Mucosa of stomach (tissue), 1 donor: ENCODE measurements around the gene G3BP1.

Source experiments
- H3K27me3 ChIP-seq: one replicate; pipeline ENCODE4 v1.7.0; 2013; ENCODE audit warnings: mild to moderate bottlenecking, low read length; ENCODE audit not compliant: control insufficient read depth, insufficient read depth
- H3K36me3 ChIP-seq: one replicate; pipeline ENCODE4 v1.7.0; 2013; ENCODE audit warnings: low read length; ENCODE audit not compliant: control insufficient read depth, insufficient read depth
- H3K4me1 ChIP-seq: one replicate; pipeline ENCODE4 v1.7.0; 2013; ENCODE audit warnings: mild to moderate bottlenecking, low read length; ENCODE audit not compliant: control insufficient read depth, insufficient read depth
- H3K4me3 ChIP-seq: one replicate; pipeline ENCODE4 v1.7.0; 2013; ENCODE audit warnings: low read length
- H3K9ac ChIP-seq: one replicate; pipeline ENCODE4 v1.7.0; 2013; ENCODE audit warnings: mild to moderate bottlenecking, low read length, moderate library complexity
- H3K9me3 ChIP-seq: one replicate; pipeline ENCODE4 v1.7.0; 2013; ENCODE audit warnings: mild to moderate bottlenecking, low read length, moderate library complexity; ENCODE audit not compliant: control insufficient read depth
- donor health status: Pancreatic carcinoma.

G3BP1 gene

GRCh38 chr5:151740336-151740942 lies 31.3 kb upstream of the G3BP1 start:
- no peak overlapping the region for H3K9ac ChIP-seq
- H3K4me3 ChIP-seq: no peak overlapping the region
- H3K4me1 ChIP-seq: peaks cover 14% of the 10 kb centered on the region
- H3K9me3 ChIP-seq: no peaks in the 10 kb centered on the region
- no peaks in the 10 kb centered on the region for H3K36me3 ChIP-seq
- H3K27me3 ChIP-seq: no peaks in the 10 kb centered on the region

- no peak overlapping the region for H3K9ac ChIP-seq
- H3K27me3 ChIP-seq: no peaks in the 10 kb centered on the region
- no peaks in the 10 kb centered on the region for H3K36me3 ChIP-seq
- H3K9me3 ChIP-seq: no peaks in the 10 kb centered on the region
- H3K4me1 ChIP-seq: peaks cover 14% of the 10 kb centered on the region
- H3K4me3 ChIP-seq: no peak overlapping the region
These were observed 30.8 kb upstream of the G3BP1 start for GRCh38 chr5:151740958-151741373.

DNA sequence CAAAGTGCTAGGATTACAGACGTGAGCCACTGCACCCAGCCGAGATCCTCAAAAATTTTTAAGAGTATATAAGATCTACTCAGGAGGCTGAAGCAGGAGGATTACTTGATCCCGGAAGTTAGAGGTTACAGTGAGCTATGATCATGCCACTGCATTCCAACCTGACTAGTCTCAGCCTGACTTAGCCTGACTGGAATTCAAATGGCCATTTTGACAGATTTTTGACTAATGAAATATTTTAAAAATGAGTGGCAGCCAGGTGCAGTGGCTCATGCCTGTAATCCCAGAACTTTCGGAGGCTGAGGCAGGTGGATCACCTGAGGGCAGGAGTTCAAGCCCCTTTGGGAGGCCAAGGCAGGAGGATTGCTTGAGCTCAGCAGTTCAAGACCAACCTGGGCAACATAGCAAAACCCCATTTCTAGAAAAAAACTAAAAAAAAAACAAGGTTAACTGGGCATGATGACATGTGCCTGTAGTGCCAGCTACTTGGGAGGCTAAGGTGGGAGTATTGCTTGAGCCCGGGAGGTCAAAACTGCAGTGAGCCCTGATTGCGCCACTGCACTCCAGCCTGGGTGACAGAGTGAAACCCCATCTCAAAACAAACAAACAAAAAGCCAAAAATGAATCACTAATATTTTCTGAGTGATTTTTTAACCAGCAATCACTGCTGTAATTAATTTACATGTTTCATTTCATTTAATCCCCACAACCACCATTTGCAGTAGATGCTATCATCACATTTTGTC lies 29.9 kb upstream of the G3BP1 start:
- no peak overlapping the region for H3K4me3 ChIP-seq
- no peak overlapping the region for H3K9ac ChIP-seq
- no peaks in the 10 kb centered on the region for H3K36me3 ChIP-seq
- no peaks in the 10 kb centered on the region for H3K27me3 ChIP-seq
- H3K9me3 ChIP-seq: no peaks in the 10 kb centered on the region
- H3K4me1 ChIP-seq: peaks cover 14% of the 10 kb centered on the region

- H3K9me3 ChIP-seq: no peaks in the 10 kb centered on the region
- no peak overlapping the region for H3K9ac ChIP-seq
- H3K36me3 ChIP-seq: no peaks in the 10 kb centered on the region
- no peaks in the 10 kb centered on the region for H3K27me3 ChIP-seq
- peaks cover 14% of the 10 kb centered on the region for H3K4me1 ChIP-seq
- H3K4me3 ChIP-seq: no peak overlapping the region
These were observed 28.9 kb upstream of the G3BP1 start for GRCh38 chr5:151742870-151743294.

DNA sequence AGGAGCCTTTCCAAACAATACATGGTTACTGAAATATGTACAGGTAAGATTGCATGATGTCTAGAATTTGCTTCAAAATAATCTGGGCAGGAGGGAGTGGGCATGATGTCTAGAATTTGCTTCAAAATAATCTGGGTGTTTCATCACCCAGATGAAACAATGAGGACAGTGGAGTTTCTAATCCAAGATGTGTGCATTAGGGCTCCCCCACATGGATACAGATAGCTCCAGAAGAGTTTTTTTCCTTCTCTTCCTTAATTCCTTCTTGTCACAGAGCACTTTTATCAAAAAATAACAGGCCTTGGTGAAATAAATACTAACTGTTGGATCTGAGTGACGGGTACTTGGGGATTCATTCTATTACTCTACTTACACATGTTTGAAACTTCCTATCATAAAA lies 28.2 kb upstream of the G3BP1 start:
- H3K4me1 ChIP-seq: peaks cover 14% of the 10 kb centered on the region
- H3K4me3 ChIP-seq: no peak overlapping the region
- no peaks in the 10 kb centered on the region for H3K9me3 ChIP-seq

DNA sequence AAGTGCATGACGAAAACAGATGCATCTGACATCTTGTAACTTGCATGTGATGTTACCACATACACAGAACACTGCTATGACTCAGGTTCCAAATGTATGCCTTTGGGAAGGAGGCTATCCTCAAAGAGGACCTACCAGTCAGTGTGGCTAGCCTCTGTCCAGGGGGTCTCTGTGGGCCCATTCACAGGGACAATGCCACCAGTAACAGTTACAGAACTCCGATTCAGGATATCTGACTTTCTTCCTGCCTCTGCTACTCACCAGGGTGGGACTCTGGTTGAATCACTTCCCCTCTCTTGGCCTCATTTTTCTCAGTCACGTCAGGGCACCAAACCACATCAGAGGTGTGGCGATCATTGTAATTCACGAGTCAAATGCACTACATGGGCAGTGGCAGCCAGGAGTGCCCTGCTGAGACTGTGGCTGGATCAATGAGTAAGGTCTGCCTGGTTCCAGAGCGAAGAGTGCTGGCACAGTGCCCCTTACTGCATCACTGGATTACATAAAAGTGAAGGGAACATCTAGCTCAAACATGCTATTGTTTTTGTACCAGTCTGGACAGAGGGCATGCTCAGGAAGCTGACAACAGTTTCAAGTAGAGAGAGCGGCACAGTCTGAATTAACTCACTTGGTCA lies 26.6 kb upstream of the G3BP1 start:
- Histone ChIP-seq H3K27me3 (no peaks in the 10 kb centered on the region), H3K4me1 (peaks cover 8% of the 10 kb centered on the region), H3K9ac (no peak overlapping the region), H3K36me3 (no peaks in the 10 kb centered on the region), H3K9me3 (no peaks in the 10 kb centered on the region), H3K4me3 (no peak overlapping the region)

More for the DNA sequence above, 28.2 kb upstream of the G3BP1 start:
- H3K9ac ChIP-seq: no peak overlapping the region
- no peaks in the 10 kb centered on the region for H3K36me3 ChIP-seq
- no peaks in the 10 kb centered on the region for H3K27me3 ChIP-seq

DNA sequence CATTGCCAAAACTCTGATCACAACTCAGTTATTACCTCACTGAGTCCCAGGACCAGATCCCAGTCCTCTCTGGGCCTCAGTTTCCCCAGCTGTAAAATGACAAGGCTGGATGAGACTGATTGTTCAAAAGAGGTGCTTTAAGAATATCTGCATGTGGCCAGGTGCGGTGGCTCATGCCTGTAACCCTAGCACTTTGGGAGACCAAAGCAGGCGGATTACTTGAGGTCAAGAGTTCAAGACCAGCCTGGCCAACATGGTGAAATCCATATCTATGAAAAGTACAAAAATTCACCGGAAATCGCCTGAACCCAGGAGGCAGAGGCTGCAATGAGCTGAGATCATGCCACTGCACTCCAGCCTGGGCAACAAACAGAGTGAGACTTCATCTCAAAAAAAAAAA lies 21.6 kb upstream of the G3BP1 start:
- Histone ChIP-seq H3K36me3 (no peaks in the 10 kb centered on the region), H3K4me1 (no peaks in the 10 kb centered on the region), H3K9me3 (no peaks in the 10 kb centered on the region), H3K9ac (no peak overlapping the region), H3K27me3 (no peaks in the 10 kb centered on the region), H3K4me3 (no peak overlapping the region)

- Histone ChIP-seq H3K9me3 (no peaks in the 10 kb centered on the region), H3K27me3 (no peaks in the 10 kb centered on the region), H3K4me3 (no peak overlapping the region), H3K36me3 (no peaks in the 10 kb centered on the region), H3K4me1 (no peaks in the 10 kb centered on the region), H3K9ac (no peak overlapping the region)
These were observed 20.7 kb upstream of the G3BP1 start for GRCh38 chr5:151751091-151751490.

DNA sequence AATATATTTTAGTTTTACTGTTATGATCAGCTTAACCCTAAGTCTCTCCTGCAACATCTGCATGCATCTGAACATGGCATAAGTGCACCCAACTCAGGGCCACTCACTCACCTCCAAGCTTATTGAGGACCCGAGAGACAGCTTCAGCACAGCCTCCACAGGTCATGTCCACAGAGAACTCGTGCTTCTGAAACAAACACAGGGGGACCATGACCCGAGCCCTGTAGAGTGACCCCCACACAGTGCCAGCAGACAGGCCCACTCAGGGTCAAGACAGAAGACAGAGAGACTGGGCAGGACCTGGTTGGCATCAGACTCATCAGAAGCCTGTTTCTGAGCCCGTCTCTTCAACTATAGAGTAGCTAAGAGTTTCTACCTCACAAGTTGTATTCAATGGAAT lies 20.2 kb upstream of the G3BP1 start:
- peaks cover 5% of the 10 kb centered on the region for H3K4me1 ChIP-seq
- H3K9ac ChIP-seq: no peak overlapping the region

GRCh38 chr5:151755383-151755782 lies 16.4 kb upstream of the G3BP1 start:
- Histone ChIP-seq H3K4me1 (peaks cover 24% of the 10 kb centered on the region), H3K9ac (no peak overlapping the region), H3K4me3 (no peak overlapping the region)

More for the DNA sequence above, 20.2 kb upstream of the G3BP1 start:
- no peaks in the 10 kb centered on the region for H3K27me3 ChIP-seq
- no peaks in the 10 kb centered on the region for H3K9me3 ChIP-seq
- H3K36me3 ChIP-seq: no peaks in the 10 kb centered on the region
- no peak overlapping the region for H3K4me3 ChIP-seq

GRCh38 chr5:151757233-151758140 lies 14.3 kb upstream of the G3BP1 start:
- peak overlapping the region; percentile 99 for H3K4me3 ChIP-seq
- H3K9ac ChIP-seq: peak overlapping the region; percentile 91
- H3K9me3 ChIP-seq: no peaks in the 10 kb centered on the region
- H3K4me1 ChIP-seq: peaks cover 24% of the 10 kb centered on the region
- no peaks in the 10 kb centered on the region for H3K27me3 ChIP-seq
- H3K36me3 ChIP-seq: no peaks in the 10 kb centered on the region

More at GRCh38 chr5:151755383-151755782, 16.4 kb upstream of the G3BP1 start:
- no peaks in the 10 kb centered on the region for H3K36me3 ChIP-seq
- no peaks in the 10 kb centered on the region for H3K9me3 ChIP-seq
- no peaks in the 10 kb centered on the region for H3K27me3 ChIP-seq
